IgD-negative memory B cell (primary cell): ENCODE measurements around the gene PCDH9. TPM values are rescaled to one million over a fixed set of nuclear protein-coding genes. Genes with fewer than 3 reads are reported as not detected.
"Not testable (repeated sequence)": the region's sequence is repeated elsewhere in the genome, so short reads cannot be mapped to it uniquely, and the experiment has no call there.

Source experiments
- H3K27ac Mint-ChIP-seq, 3 donors: one replicate each; pipeline ENCODE4 v1.8.0; 2020 to 2022; ENCODE audit warnings: mild to moderate bottlenecking in 3 of 3, mixed read lengths in 3 of 3, moderate library complexity in 1 of 3
- H3K27me3 Mint-ChIP-seq: one replicate; pipeline ENCODE4 v1.8.0; 2021; ENCODE audit warnings: mixed read lengths
- H3K36me3 Mint-ChIP-seq: one replicate; pipeline ENCODE4 v1.8.0; 2020; ENCODE audit warnings: mild to moderate bottlenecking, mixed read lengths
- H3K4me1 Mint-ChIP-seq, 3 donors: one replicate each; pipeline ENCODE4 v1.8.0; 2020 to 2022; ENCODE audit warnings: mixed read lengths in 3 of 3, mild to moderate bottlenecking in 1 of 3
- H3K4me3 Mint-ChIP-seq, 4 donors: one replicate each; pipeline ENCODE4 v1.8.0; 2020 to 2022; ENCODE audit warnings: mild to moderate bottlenecking in 4 of 4, mixed read lengths in 4 of 4, moderate library complexity in 3 of 4
- H3K9me3 Mint-ChIP-seq, 3 donors: one replicate each; pipeline ENCODE4 v1.8.0; 2020 to 2021; ENCODE audit warnings: mixed read lengths in 3 of 3, mild to moderate bottlenecking in 1 of 3
- polyA plus RNA-seq: library from polyadenylated mRNA; unstranded; fragments of 300-500 nt; fragmentation: Illumina TruSeq; gene quantifications from one replicate; pipeline ENCODE4 v1.2.3, GENCODE V29; 2021

Gene PCDH9
- polyA plus RNA-seq, 1 donor from 2014 or later: 2.3 TPM

- no peak overlapping the region for H3K4me3 Mint-ChIP-seq
- peaks cover 0 to 4% (median 2%) of the 10 kb centered on the region in 3 donors for H3K9me3 Mint-ChIP-seq
- peaks cover 0 to 2% (median 0%) of the 10 kb centered on the region in 3 donors for H3K4me1 Mint-ChIP-seq
- H3K36me3 Mint-ChIP-seq: peaks cover 1% of the 10 kb centered on the region
- H3K27me3 Mint-ChIP-seq: no peaks in the 10 kb centered on the region
- H3K27ac Mint-ChIP-seq: no peak overlapping the region
Observed at GRCh38 chr13:66921437-66921836, 308.7 kb downstream of the PCDH9 start.

GRCh38 chr13:66915596-66916185 is 314.4 kb downstream of the PCDH9 start:
- Mint-ChIP-seq H3K4me3 (no peak overlapping the region), H3K36me3 (no peaks in the 10 kb centered on the region), H3K4me1 (peaks cover 0 to 3% (median 0%) of the 10 kb centered on the region in 3 donors), H3K27me3 (no peaks in the 10 kb centered on the region), H3K9me3 (peaks cover 0 to 4% (median 2%) of the 10 kb centered on the region in 3 donors), H3K27ac (no peak overlapping the region)

GRCh38 chr13:66914155-66914554 is 316.0 kb downstream of the PCDH9 start:
- H3K4me3 Mint-ChIP-seq: no peak overlapping the region
- no peaks in the 10 kb centered on the region for H3K27me3 Mint-ChIP-seq
- H3K4me1 Mint-ChIP-seq: peaks cover 0 to 3% (median 0%) of the 10 kb centered on the region in 3 donors
- H3K36me3 Mint-ChIP-seq: no peaks in the 10 kb centered on the region
- H3K27ac Mint-ChIP-seq: no peak overlapping the region
- peaks cover 0 to 4% (median under 1%) of the 10 kb centered on the region in 3 donors for H3K9me3 Mint-ChIP-seq

- H3K27me3 Mint-ChIP-seq: no peaks in the 10 kb centered on the region
- no peaks in the 10 kb centered on the region for H3K36me3 Mint-ChIP-seq
- H3K4me1 Mint-ChIP-seq: peaks cover 0 to 3% (median 0%) of the 10 kb centered on the region in 3 donors
- peaks cover 0 to 2% (median 0%) of the 10 kb centered on the region in 3 donors for H3K9me3 Mint-ChIP-seq
- no peak overlapping the region for H3K4me3 Mint-ChIP-seq
- no peak overlapping the region for H3K27ac Mint-ChIP-seq
Observed at GRCh38 chr13:66911411-66911939, 318.7 kb downstream of the PCDH9 start.

- no peak overlapping the region for H3K27ac Mint-ChIP-seq
- H3K27me3 Mint-ChIP-seq: no peaks in the 10 kb centered on the region
- H3K4me1 Mint-ChIP-seq: no peaks in the 10 kb centered on the region
- H3K36me3 Mint-ChIP-seq: no peaks in the 10 kb centered on the region
- no peak overlapping the region for H3K4me3 Mint-ChIP-seq
- H3K9me3 Mint-ChIP-seq: no peaks in the 10 kb centered on the region
Observed at GRCh38 chr13:66899955-66900354, 330.2 kb downstream of the PCDH9 start.

- H3K36me3 Mint-ChIP-seq: no peaks in the 10 kb centered on the region
- no peak overlapping the region for H3K27ac Mint-ChIP-seq
- no peaks in the 10 kb centered on the region for H3K27me3 Mint-ChIP-seq
- H3K4me3 Mint-ChIP-seq: no peak overlapping the region
- no peaks in the 10 kb centered on the region for H3K9me3 Mint-ChIP-seq
- H3K4me1 Mint-ChIP-seq: no peaks in the 10 kb centered on the region
Observed at GRCh38 chr13:66896933-66897332, 333.2 kb downstream of the PCDH9 start.

- H3K4me1 Mint-ChIP-seq: peaks cover 0 to 2% (median 0%) of the 10 kb centered on the region in 3 donors
- no peak overlapping the region for H3K4me3 Mint-ChIP-seq
- no peaks in the 10 kb centered on the region for H3K27me3 Mint-ChIP-seq
- peaks cover 0 to 2% (median 2%) of the 10 kb centered on the region in 3 donors for H3K9me3 Mint-ChIP-seq
- no peaks in the 10 kb centered on the region for H3K36me3 Mint-ChIP-seq
- H3K27ac Mint-ChIP-seq: no peak overlapping the region
Observed at GRCh38 chr13:66895780-66896179, 334.4 kb downstream of the PCDH9 start.

GRCh38 chr13:66895320-66895719 is 334.8 kb downstream of the PCDH9 start:
- Mint-ChIP-seq H3K4me3 (no peak overlapping the region), H3K4me1 (peaks cover 0 to 4% (median 0%) of the 10 kb centered on the region in 3 donors), H3K27me3 (no peaks in the 10 kb centered on the region), H3K27ac (no peak overlapping the region), H3K36me3 (no peaks in the 10 kb centered on the region), H3K9me3 (peaks cover 0 to 6% (median 4%) of the 10 kb centered on the region in 3 donors)

GRCh38 chr13:66888698-66889097 is 341.4 kb downstream of the PCDH9 start:
- H3K4me1 Mint-ChIP-seq: peaks cover 3 to 15% (median 12%) of the 10 kb centered on the region in 3 donors
- H3K36me3 Mint-ChIP-seq: no peaks in the 10 kb centered on the region
- peak overlapping the region in 1 of 3 donors; percentile 83 for H3K27ac Mint-ChIP-seq
- H3K9me3 Mint-ChIP-seq: peaks cover 3 to 6% (median 4%) of the 10 kb centered on the region in 3 donors
- H3K4me3 Mint-ChIP-seq: no peak overlapping the region
- H3K27me3 Mint-ChIP-seq: no peaks in the 10 kb centered on the region

GRCh38 chr13:66887088-66887487 is 343.0 kb downstream of the PCDH9 start:
- peaks cover 3 to 15% (median 12%) of the 10 kb centered on the region in 3 donors for H3K4me1 Mint-ChIP-seq
- no peaks in the 10 kb centered on the region for H3K36me3 Mint-ChIP-seq
- H3K4me3 Mint-ChIP-seq: peak overlapping the region in 1 of 4 donors; percentile 73
- peak overlapping the region in 1 of 3 donors; percentile 60 for H3K27ac Mint-ChIP-seq
- H3K27me3 Mint-ChIP-seq: no peaks in the 10 kb centered on the region
- H3K9me3 Mint-ChIP-seq: peaks cover 4 to 6% (median 5%) of the 10 kb centered on the region in 3 donors

GRCh38 chr13:66886264-66886663 is 343.9 kb downstream of the PCDH9 start:
- H3K9me3 Mint-ChIP-seq: peaks cover 4 to 6% (median 5%) of the 10 kb centered on the region in 3 donors
- no peak overlapping the region for H3K27ac Mint-ChIP-seq
- no peak overlapping the region for H3K4me3 Mint-ChIP-seq

GRCh38 chr13:66881170-66881569 is 349.0 kb downstream of the PCDH9 start:
- H3K4me1 Mint-ChIP-seq, H3K9me3 Mint-ChIP-seq, H3K4me3 Mint-ChIP-seq, H3K27ac Mint-ChIP-seq, H3K36me3 Mint-ChIP-seq, H3K27me3 Mint-ChIP-seq: not testable (repeated sequence)

More at GRCh38 chr13:66886264-66886663, 343.9 kb downstream of the PCDH9 start:
- H3K27me3 Mint-ChIP-seq: no peaks in the 10 kb centered on the region
- H3K36me3 Mint-ChIP-seq: no peaks in the 10 kb centered on the region
- H3K4me1 Mint-ChIP-seq: peaks cover 3 to 15% (median 12%) of the 10 kb centered on the region in 3 donors

- H3K4me1 Mint-ChIP-seq: peaks cover 0 to 1% (median 0%) of the 10 kb centered on the region in 3 donors
- H3K27me3 Mint-ChIP-seq: no peaks in the 10 kb centered on the region
- H3K9me3 Mint-ChIP-seq: peaks cover 0 to 7% (median 3%) of the 10 kb centered on the region in 3 donors
- H3K4me3 Mint-ChIP-seq: no peak overlapping the region
- H3K36me3 Mint-ChIP-seq: no peaks in the 10 kb centered on the region
- H3K27ac Mint-ChIP-seq: no peak overlapping the region
Observed at GRCh38 chr13:66879988-66880387, 350.1 kb downstream of the PCDH9 start.

GRCh38 chr13:66875264-66875663 is 354.9 kb downstream of the PCDH9 start:
- no peaks in the 10 kb centered on the region for H3K27me3 Mint-ChIP-seq
- H3K4me1 Mint-ChIP-seq: peaks cover 0 to 1% (median 0%) of the 10 kb centered on the region in 3 donors
- H3K9me3 Mint-ChIP-seq: peaks cover 0 to 8% (median 3%) of the 10 kb centered on the region in 3 donors
- H3K36me3 Mint-ChIP-seq: no peaks in the 10 kb centered on the region
- H3K4me3 Mint-ChIP-seq: no peak overlapping the region
- H3K27ac Mint-ChIP-seq: no peak overlapping the region

GRCh38 chr13:66864627-66865026 is 365.5 kb downstream of the PCDH9 start:
- Mint-ChIP-seq H3K27me3 (peaks cover 2% of the 10 kb centered on the region), H3K36me3 (no peaks in the 10 kb centered on the region), H3K9me3 (peaks cover 0 to 4% (median 4%) of the 10 kb centered on the region in 3 donors), H3K27ac (no peak overlapping the region), H3K4me1 (peaks cover 0 to 4% (median 0%) of the 10 kb centered on the region in 3 donors), H3K4me3 (peak overlapping the region in 1 of 4 donors; percentile 25)
